PFSK-1 (cell line): ENCODE results near the gene KAZN.

ENCODE experiments used
- FOXP2 ChIP-seq: optimal IDR thresholded peaks from 2 replicates; pipeline ENCODE3; 2011; ENCODE audit warnings: borderline replicate concordance, control low read depth, inconsistent platforms; ENCODE audit not compliant: insufficient read depth; ENCODE audit errors: extremely low read length, extremely low read depth
- POLR2AphosphoS5 ChIP-seq: IDR thresholded peaks from 2 replicates; pipeline ENCODE4 v1.6.1; 2012; ENCODE audit warnings: low read depth, mild to moderate bottlenecking, control low read depth, low read length, moderate library complexity
- SIN3A ChIP-seq: IDR thresholded peaks from 2 replicates; pipeline ENCODE4 v1.6.1; 2012; ENCODE audit warnings: mild to moderate bottlenecking, low read length, moderate library complexity, borderline replicate concordance; ENCODE audit not compliant: insufficient read depth
- TAF1 ChIP-seq: IDR thresholded peaks from 2 replicates; pipeline ENCODE4 v1.6.1; 2012; ENCODE audit warnings: low read length, control low read depth, borderline replicate concordance; ENCODE audit not compliant: insufficient read depth
- TF ChIP-seq, protein P1 (sequence below), 2 experiments: IDR thresholded peaks; 2 replicates each; pipeline versions ENCODE4 v1.6.1 to v1.8.0; 2011 to 2012; ENCODE audit warnings: low read depth in 2 of 2, low read length in 2 of 2, control low read depth in 1 of 2, inconsistent platforms in 1 of 2, mild to moderate bottlenecking in 1 of 2, moderate library complexity in 1 of 2; ENCODE audit not compliant: insufficient read depth in 1 of 2

KAZN gene

DNA sequence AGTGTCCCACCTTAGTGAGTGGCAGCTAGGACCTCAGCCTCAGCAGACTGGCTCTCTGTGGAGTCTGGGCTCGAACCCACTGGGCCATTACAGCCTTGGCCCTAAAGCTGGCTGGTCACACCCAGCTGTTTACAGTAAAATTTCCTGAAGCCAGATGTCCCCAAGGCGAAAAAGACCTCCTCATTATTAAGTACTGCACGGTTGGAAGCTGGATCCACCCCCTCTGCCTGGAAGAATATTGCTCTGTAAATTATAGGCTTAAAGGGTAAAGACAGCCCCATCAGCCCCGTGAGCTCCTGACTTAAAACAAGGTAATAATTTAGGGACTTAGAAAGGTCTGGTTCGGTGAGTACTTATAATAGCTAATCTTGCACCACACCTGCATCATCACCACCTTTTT is 524.8 kb downstream of the KAZN start:
- TF ChIP-seq TAF1 (no peak), FOXP2 (no peak), SIN3A (no peak), POLR2AphosphoS5 (no peak)
- TF ChIP-seq, protein P1, sequence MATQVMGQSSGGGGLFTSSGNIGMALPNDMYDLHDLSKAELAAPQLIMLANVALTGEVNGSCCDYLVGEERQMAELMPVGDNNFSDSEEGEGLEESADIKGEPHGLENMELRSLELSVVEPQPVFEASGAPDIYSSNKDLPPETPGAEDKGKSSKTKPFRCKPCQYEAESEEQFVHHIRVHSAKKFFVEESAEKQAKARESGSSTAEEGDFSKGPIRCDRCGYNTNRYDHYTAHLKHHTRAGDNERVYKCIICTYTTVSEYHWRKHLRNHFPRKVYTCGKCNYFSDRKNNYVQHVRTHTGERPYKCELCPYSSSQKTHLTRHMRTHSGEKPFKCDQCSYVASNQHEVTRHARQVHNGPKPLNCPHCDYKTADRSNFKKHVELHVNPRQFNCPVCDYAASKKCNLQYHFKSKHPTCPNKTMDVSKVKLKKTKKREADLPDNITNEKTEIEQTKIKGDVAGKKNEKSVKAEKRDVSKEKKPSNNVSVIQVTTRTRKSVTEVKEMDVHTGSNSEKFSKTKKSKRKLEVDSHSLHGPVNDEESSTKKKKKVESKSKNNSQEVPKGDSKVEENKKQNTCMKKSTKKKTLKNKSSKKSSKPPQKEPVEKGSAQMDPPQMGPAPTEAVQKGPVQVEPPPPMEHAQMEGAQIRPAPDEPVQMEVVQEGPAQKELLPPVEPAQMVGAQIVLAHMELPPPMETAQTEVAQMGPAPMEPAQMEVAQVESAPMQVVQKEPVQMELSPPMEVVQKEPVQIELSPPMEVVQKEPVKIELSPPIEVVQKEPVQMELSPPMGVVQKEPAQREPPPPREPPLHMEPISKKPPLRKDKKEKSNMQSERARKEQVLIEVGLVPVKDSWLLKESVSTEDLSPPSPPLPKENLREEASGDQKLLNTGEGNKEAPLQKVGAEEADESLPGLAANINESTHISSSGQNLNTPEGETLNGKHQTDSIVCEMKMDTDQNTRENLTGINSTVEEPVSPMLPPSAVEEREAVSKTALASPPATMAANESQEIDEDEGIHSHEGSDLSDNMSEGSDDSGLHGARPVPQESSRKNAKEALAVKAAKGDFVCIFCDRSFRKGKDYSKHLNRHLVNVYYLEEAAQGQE (IDR thresholded peaks at IDR 0.05; ENCODE audit: insufficient read depth in 1 of 2, low read depth in 2 of 2, low read length in 2 of 2) = no peak

DNA sequence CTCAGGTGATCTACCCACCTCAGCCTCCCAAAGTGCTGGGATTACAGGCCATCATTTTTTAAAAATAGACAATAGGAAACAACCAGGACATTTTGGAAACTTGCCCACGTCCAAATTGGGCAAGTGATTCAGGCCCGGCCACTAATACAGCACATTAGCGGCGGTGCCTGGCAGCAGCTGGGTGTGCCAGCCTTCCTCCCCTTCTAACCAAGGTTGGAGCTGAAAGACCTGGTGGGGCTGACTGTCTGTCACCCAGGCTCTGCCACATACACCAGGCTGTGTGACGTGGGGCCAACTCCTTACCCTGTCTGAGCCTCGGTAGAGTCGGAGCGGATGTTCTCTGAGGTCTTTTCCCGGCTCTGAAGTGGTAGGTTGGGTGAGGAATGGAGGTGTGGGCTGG is 525.4 kb downstream of the KAZN start:
- TF ChIP-seq TAF1 (no peak), SIN3A (no peak), FOXP2 (no peak), POLR2AphosphoS5 (no peak)
- TF ChIP-seq, protein P1 (IDR thresholded peaks at IDR 0.05; ENCODE audit: insufficient read depth in 1 of 2, low read depth in 2 of 2, low read length in 2 of 2) = no peak

DNA sequence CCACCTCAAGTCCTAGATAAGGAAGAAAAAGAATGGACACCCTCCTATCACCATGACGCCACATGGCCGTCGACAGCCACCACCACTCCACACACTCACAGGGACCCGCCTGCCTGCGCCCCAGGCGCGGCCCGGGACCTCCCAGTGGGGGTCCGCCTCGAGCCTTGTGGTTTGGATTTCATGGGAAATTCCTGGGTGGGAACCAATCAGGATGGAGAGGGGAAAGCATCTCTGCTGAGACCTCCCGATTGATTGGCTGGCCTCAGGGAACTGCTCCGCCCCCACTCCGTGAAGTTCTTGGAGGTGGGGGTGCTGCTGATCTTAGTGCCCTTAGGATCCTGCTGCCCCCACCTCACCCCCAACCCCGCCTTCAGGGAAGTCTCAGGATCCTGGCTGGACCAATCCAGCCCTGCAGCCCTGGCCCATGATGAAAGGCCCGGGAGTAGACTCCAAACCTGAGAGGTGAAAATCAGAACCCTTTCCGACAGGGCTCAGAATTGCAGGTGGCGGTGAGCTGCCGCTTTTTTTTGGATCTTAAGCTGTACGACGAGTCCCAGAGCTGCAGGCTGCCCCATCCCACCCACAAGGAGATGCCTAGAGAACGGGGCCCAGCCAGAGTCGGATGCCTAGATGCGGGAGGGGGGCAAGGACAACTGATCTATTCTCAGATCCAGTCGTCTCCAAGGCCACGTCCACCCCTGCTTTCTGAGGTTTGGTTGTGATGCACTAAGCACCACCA is 526.0 kb downstream of the KAZN start:
- TF ChIP-seq POLR2AphosphoS5 (no peak), SIN3A (no peak), TAF1 (no peak), FOXP2 (no peak)
- TF ChIP-seq, protein P1 (IDR thresholded peaks at IDR 0.05; ENCODE audit: insufficient read depth in 1 of 2, low read depth in 2 of 2, low read length in 2 of 2) = no peak

DNA sequence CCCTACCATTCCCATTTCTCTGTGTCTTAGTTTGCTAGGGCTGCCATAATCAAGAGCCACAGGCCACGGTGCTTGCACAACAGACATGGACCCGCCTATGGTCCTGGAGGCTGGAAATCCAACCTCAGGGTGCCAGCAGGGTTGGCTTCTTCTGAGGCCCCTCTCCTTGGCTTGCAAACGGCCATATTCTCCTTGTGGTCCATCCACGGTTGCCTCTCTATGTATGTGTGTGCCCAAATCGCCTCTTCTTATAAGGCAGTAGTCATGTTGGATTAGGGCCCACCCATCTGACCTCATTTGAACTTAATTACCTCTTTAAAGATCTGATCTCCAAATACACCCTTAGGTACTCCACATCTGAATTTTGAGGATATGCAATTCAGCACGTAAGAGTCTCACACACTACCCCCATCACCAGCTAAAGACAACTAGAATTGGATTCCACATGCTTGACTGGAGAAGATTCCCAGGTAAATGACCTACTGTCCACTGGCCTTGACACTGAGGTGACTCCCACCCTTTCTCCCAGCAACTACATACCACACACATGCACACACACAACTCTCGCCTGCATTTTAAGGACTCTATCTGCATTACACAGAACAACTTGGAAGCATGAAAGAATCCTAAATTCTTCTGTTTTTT is 526.7 kb downstream of the KAZN start:
- TF ChIP-seq FOXP2 (no peak), SIN3A (no peak)
- TF ChIP-seq, protein P1 (IDR thresholded peaks at IDR 0.05; ENCODE audit: insufficient read depth in 1 of 2, low read depth in 2 of 2, low read length in 2 of 2) = no peak
